ENCODE results near the gene PRSS12. TPM values are rescaled to one million over a fixed set of nuclear protein-coding genes. Genes with fewer than 3 reads are reported as not detected.
A peak's percentile ranks its signal among the peaks of the same experiment; 100 is the strongest.
"Not testable (repeated sequence)": the region's sequence is repeated elsewhere in the genome, so short reads cannot be mapped to it uniquely, and the experiment has no call there.

PRSS12 gene, protein sequence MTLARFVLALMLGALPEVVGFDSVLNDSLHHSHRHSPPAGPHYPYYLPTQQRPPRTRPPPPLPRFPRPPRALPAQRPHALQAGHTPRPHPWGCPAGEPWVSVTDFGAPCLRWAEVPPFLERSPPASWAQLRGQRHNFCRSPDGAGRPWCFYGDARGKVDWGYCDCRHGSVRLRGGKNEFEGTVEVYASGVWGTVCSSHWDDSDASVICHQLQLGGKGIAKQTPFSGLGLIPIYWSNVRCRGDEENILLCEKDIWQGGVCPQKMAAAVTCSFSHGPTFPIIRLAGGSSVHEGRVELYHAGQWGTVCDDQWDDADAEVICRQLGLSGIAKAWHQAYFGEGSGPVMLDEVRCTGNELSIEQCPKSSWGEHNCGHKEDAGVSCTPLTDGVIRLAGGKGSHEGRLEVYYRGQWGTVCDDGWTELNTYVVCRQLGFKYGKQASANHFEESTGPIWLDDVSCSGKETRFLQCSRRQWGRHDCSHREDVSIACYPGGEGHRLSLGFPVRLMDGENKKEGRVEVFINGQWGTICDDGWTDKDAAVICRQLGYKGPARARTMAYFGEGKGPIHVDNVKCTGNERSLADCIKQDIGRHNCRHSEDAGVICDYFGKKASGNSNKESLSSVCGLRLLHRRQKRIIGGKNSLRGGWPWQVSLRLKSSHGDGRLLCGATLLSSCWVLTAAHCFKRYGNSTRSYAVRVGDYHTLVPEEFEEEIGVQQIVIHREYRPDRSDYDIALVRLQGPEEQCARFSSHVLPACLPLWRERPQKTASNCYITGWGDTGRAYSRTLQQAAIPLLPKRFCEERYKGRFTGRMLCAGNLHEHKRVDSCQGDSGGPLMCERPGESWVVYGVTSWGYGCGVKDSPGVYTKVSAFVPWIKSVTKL
- 1.6 and 2.3 TPM in 2 replicates for total RNA-seq

DNA sequence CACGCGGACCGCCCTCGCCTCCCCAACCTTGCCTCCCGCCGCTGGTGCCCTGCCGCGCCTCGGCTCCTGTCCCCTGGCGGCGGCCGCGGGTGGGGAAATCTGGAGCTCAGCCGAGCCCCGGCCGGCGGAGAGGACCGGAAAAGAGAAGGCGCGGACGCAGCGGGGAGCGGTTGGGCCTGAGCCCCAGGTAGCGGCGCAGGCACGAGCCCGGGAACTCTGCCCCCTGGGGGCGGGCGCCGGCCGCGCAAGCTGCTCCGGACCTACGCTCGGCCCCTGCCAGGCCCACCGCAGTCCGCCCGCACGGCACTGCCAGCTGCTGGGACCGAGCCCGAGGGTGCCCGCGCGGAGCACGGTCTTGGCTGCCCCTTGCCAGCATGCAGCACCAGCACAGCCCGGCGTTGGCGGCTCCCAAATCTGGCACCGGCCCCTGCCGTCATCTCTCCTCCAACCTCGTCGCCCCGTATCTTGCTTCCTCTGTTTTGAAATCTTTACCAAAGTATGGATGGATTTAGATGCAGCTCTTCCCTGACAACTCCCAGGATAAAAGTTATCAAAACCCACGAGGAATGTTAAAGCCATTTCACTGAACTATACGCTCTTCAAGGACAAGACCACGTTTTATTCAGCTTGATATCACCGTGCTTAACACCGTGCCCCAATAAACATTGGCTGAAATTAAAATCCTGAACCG lies at the start of gene PRSS12:
TSS of gene PRSS12 (minus strand) at position 161 of the 691 bp plus-strand sequence. CDS start 283 bp downstream, outside the sequence.
- peak; percentile 16 for DNase-seq (ENCODE audit: low read depth)
- Histone ChIP-seq H3K4me3 (ENCODE audit: low read depth, low read length) (peak within 1 kb of the TSS; percentile 50), H3K27me3 (ENCODE audit: control insufficient read depth, insufficient read depth, low read length) (peaks cover 14% of the 10 kb centered on the region), H3K36me3 (ENCODE audit: control insufficient read depth, insufficient read depth, low read length) (no peaks in the 10 kb centered on the region)
- TF ChIP-seq, protein P1, sequence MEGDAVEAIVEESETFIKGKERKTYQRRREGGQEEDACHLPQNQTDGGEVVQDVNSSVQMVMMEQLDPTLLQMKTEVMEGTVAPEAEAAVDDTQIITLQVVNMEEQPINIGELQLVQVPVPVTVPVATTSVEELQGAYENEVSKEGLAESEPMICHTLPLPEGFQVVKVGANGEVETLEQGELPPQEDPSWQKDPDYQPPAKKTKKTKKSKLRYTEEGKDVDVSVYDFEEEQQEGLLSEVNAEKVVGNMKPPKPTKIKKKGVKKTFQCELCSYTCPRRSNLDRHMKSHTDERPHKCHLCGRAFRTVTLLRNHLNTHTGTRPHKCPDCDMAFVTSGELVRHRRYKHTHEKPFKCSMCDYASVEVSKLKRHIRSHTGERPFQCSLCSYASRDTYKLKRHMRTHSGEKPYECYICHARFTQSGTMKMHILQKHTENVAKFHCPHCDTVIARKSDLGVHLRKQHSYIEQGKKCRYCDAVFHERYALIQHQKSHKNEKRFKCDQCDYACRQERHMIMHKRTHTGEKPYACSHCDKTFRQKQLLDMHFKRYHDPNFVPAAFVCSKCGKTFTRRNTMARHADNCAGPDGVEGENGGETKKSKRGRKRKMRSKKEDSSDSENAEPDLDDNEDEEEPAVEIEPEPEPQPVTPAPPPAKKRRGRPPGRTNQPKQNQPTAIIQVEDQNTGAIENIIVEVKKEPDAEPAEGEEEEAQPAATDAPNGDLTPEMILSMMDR (IDR thresholded peaks at IDR 0.05; ENCODE audit: insufficient read depth, low read length, poor library complexity, severe bottlenecking), result peak; percentile 45

DNA sequence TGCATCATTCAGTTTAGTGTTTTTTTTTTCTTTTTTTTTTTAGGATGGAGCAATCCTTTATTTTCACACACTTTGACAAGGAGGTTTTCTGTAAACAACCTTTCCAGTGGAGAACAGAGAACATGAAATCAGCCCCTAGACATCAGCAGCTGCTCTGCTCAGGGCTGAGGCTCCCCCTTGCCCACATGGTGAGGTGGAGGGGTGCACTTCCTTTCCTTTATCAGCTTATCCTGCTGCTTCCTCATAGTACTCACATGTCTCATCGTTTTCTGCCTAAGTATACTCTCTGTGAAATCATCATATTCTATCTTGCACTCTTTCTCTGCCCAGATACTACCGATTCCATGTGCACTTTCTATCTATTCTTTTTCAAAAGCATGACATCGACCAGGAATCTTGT lies 47.6 kb upstream of the PRSS12 start:
- no peaks in the 10 kb centered on the region for H3K36me3 ChIP-seq (ENCODE audit: control insufficient read depth, insufficient read depth, low read length)
- no peak for DNase-seq (ENCODE audit: low read depth)
- no peak overlapping the region for H3K4me3 ChIP-seq (ENCODE audit: low read depth, low read length)
- TF ChIP-seq, protein P1 (IDR thresholded peaks at IDR 0.05; ENCODE audit: insufficient read depth, low read length, poor library complexity, severe bottlenecking), result no peak
- no peaks in the 10 kb centered on the region for H3K27me3 ChIP-seq (ENCODE audit: control insufficient read depth, insufficient read depth, low read length)

DNA sequence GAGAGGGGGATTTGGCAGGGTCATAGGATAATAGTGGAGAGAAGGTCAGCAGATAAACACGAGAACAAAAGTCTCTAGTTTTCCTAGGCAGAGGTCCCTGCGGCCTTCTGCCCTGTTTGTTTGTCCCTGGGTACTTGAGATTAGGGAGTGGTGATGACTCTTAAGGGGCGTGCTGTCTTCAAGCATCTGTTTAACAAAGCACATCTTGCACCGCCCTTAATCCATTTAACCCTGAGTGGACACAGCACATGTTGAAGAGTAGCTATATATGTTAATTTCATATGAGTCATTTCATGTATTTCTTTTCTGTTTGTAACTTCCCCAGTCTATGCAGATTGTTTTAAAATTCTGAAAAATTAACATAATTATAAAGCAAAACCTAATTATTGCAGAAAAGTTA lies 47.1 kb upstream of the PRSS12 start:
- not testable (repeated sequence) for H3K4me3 ChIP-seq (ENCODE audit: low read depth, low read length); H3K36me3 ChIP-seq (ENCODE audit: control insufficient read depth, insufficient read depth, low read length); DNase-seq (ENCODE audit: low read depth); H3K27me3 ChIP-seq (ENCODE audit: control insufficient read depth, insufficient read depth, low read length)

DNA sequence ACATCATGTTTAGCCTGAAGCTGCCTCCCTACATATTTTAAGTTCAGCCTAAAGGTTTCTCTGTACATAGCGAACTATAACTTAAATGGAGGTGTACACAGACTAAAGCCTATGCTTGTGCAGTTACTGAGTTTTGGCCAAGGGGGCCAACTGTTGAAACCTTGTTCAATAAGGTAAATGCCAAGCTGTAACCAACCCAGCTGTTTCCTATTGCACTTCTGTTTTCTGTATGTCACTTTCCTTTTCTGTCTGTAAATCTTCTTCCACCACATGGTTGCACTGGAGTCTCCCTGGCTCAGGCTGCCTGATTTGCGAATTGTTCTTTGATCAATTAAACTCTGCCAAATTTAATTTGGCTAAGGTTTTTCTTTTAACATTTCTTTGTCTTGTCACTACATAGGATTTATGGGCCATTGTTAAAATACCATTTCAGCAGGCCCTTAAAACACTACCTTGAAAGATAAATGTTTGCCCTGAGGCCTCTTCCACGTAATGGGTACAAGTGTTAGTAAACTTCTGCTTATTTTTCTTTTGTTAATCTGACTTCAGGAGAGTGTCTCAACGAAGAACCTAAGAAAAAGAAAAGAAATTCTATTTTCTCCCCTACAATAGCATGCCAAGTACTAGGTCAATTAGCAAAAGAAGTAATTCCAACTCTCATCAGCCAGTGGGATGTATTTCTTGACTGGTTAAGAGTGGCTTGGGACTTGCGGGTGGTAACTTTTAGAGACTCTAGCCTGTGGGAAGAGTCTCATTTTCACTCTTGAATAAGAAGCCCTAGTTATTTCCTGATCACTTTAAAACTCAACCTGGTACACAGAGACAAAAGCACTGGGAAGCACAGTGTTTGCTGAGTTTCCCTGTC lies 45.7 kb upstream of the PRSS12 start:
- no peak for DNase-seq (ENCODE audit: low read depth)
- no peak overlapping the region for H3K4me3 ChIP-seq (ENCODE audit: low read depth, low read length)

DNA sequence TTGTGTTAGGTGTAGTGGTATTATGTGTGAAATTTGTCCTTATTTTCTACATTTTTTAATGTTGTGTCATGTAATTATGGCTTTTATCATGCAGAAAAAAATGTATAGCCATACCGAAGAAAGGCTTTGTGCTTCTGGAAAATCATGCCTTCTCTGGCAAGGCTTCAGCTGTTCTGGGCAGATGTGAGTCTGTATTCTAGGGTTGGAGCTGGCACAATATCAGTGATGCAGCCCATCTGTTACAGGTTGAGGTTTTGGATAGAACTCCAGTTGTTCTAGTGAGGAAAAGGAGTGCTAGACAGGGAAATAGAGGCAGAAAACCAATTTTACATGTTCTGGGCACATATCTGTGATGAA lies 44.8 kb upstream of the PRSS12 start:
- H3K27me3 ChIP-seq (ENCODE audit: control insufficient read depth, insufficient read depth, low read length), result no peaks in the 10 kb centered on the region
- H3K36me3 ChIP-seq (ENCODE audit: control insufficient read depth, insufficient read depth, low read length), result no peaks in the 10 kb centered on the region
- no peak for DNase-seq (ENCODE audit: low read depth)
- H3K4me3 ChIP-seq (ENCODE audit: low read depth, low read length), result no peak overlapping the region
- TF ChIP-seq, protein P1 (IDR thresholded peaks at IDR 0.05; ENCODE audit: insufficient read depth, low read length, poor library complexity, severe bottlenecking), result no peak

More for the DNA sequence above, 45.7 kb upstream of the PRSS12 start:
- TF ChIP-seq, protein P1 (IDR thresholded peaks at IDR 0.05; ENCODE audit: insufficient read depth, low read length, poor library complexity, severe bottlenecking), result no peak
- Histone ChIP-seq H3K36me3 (ENCODE audit: control insufficient read depth, insufficient read depth, low read length) (no peaks in the 10 kb centered on the region), H3K27me3 (ENCODE audit: control insufficient read depth, insufficient read depth, low read length) (no peaks in the 10 kb centered on the region)

Measured in kidney epithelial cell (primary cell).